Measurements from ENCODE around the gene MYL10.

DNA sequence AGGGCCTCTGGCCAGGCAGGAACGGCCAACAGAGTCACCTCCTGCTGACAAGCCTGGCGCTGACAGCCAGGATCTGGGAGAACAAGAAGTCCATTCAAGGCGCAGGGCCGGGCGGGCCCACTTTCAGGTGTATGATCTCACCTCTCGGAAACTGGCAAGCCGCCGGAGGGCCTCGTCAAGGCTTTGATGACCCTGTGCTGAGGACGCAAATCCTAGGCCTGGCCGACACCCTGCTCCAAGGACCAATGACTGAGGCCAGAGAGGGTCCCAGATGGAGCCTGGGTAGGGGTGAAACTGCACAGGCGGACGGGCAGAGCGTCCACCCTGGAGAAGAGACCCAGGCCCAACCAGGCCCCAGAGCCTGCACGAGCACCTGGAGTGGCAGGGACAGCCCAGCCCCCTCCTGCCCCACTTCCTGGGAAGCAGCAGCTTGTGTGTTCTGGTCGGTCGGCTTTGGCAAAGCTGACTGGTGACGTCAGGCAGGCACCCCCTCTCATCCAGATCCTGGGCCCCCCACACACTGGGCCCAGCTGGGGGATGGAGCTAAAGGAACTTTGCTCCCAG lies 30.6 kb downstream of the MYL10 start:
- TF ChIP-seq CTCF (IDR thresholded peaks at IDR 0.05; ENCODE audit: poor library complexity, severe bottlenecking) (no peak), TAF1 (IDR thresholded peaks at IDR 0.05; ENCODE audit: low read depth) (no peak)
- TF ChIP-seq, protein P1, sequence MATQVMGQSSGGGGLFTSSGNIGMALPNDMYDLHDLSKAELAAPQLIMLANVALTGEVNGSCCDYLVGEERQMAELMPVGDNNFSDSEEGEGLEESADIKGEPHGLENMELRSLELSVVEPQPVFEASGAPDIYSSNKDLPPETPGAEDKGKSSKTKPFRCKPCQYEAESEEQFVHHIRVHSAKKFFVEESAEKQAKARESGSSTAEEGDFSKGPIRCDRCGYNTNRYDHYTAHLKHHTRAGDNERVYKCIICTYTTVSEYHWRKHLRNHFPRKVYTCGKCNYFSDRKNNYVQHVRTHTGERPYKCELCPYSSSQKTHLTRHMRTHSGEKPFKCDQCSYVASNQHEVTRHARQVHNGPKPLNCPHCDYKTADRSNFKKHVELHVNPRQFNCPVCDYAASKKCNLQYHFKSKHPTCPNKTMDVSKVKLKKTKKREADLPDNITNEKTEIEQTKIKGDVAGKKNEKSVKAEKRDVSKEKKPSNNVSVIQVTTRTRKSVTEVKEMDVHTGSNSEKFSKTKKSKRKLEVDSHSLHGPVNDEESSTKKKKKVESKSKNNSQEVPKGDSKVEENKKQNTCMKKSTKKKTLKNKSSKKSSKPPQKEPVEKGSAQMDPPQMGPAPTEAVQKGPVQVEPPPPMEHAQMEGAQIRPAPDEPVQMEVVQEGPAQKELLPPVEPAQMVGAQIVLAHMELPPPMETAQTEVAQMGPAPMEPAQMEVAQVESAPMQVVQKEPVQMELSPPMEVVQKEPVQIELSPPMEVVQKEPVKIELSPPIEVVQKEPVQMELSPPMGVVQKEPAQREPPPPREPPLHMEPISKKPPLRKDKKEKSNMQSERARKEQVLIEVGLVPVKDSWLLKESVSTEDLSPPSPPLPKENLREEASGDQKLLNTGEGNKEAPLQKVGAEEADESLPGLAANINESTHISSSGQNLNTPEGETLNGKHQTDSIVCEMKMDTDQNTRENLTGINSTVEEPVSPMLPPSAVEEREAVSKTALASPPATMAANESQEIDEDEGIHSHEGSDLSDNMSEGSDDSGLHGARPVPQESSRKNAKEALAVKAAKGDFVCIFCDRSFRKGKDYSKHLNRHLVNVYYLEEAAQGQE (IDR thresholded peaks at IDR 0.05; ENCODE audit: borderline replicate concordance) = no peak

Measured in neural cell (in vitro differentiated cells).